H1 (cell line): ENCODE measurements around the gene PSTK. TPM values are rescaled to one million over a fixed set of nuclear protein-coding genes. Genes with fewer than 3 reads are reported as not detected.

Source experiments
- CBX8 ChIP-seq: fragments of 300-800, 300-1000 bp; sonication (generic); IDR thresholded peaks from 2 replicates; pipeline ENCODE4 v1.7.1; 2016; ENCODE audit warnings: low read depth, low read length, borderline replicate concordance
- GTF2F1 ChIP-seq: IDR thresholded peaks from 2 replicates; pipeline ENCODE4 v1.6.1; 2012; ENCODE audit warnings: low read depth, low read length, improper control_type of control experiment, borderline replicate concordance
- RXRA ChIP-seq: IDR thresholded peaks from 2 replicates; pipeline ENCODE4 v1.6.1; 2011; ENCODE audit warnings: low read depth, mild to moderate bottlenecking, low read length, moderate library complexity; ENCODE audit not compliant: insufficient read depth
- SAP30 ChIP-seq: fragments of 300-600 bp; sonication (generic); IDR thresholded peaks from 2 replicates; pipeline ENCODE4 v1.7.1; 2012; ENCODE audit warnings: low read length, moderate library complexity, mild to moderate bottlenecking, inconsistent platforms; ENCODE audit not compliant: insufficient read depth, insufficient replicate concordance
- TBP ChIP-seq: IDR thresholded peaks from 2 replicates; pipeline ENCODE4 v1.6.1; 2011; ENCODE audit warnings: low read depth, low read length, improper control_type of control experiment
- polyA plus RNA-seq, 7 experiments: library from polyadenylated mRNA; depleted of rRNA in 3 of 7; stranded (reverse) in 5 of 7; unstranded in 2 of 7; fragments of >200 nt in 5 of 7; fragments of 200-250 nt in 2 of 7; gene quantifications; 1 replicate in 5 of 7; 2 replicates in 1 of 7; 4 replicates in 1 of 7; pipeline versions ENCODE4 v1.2.1 to v1.2.3, GENCODE V29; 2011 to 2013; ENCODE audit warnings: missing spikeins in 2 of 7, mixed read lengths in 2 of 7
- total RNA-seq: library from RNA; stranded (reverse); fragmentation: NEBNext Ultra II Directional; extraction: Animal tissue kit (Norgen Biotek cat#: 25700); gene quantifications from 2 replicates; pipeline ENCODE4 v1.2.1, GENCODE V29; 2021

The PSTK gene
- total and polyA plus RNA-seq, 2 of the 8 experiments (the other 6 are each of a cell fraction or from before 2014, with no cell fraction given): 4.4 to 6.6 TPM

DNA sequence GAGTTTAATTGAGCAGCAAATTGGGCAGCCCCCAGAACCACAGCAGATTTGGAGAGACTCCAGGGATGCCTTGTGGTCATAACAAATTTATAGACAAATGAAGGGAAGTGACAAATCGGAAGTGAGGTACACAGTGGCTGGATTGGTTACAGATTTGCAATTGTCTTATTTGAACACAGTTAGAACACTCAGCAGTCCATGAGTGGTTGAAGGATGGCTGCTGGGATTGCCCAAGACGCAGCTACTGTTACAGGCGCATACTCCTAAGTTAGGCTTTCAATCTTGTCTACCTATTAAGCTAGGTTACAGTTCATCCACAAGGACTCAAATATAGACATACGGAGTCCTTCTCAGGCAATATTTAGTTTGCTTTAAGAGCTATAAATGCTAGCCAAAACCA, 36.0 kb downstream of the PSTK start (continued):
- TF ChIP-seq CBX8: no peak
- no peak for TF ChIP-seq RXRA
- TF ChIP-seq TBP: no peak
- no peak for TF ChIP-seq SAP30
- no peak for TF ChIP-seq GTF2F1
